ENCODE results near the gene WDR93.
"Not testable (repeated sequence)": the region's sequence is repeated elsewhere in the genome, so short reads cannot be mapped to it uniquely, and the experiment has no call there.

- TF ChIP-seq POLR2A (IDR thresholded peaks at IDR 0.05; ENCODE audit: extremely low read depth, insufficient read length); CTCF (IDR thresholded peaks at IDR 0.05; ENCODE audit: low read depth, low read length); MYC (IDR thresholded peaks at IDR 0.05; ENCODE audit: low read depth, low read length); MAX (IDR thresholded peaks at IDR 0.05; ENCODE audit: low read depth, low read length): not testable (repeated sequence)
These were observed 98.0 kb downstream of the WDR93 start for GRCh38 chr15:89788585-89788984.
